GM19193 (cell line): ENCODE measurements around the gene PAX6.

Experiments used
- POLR2A ChIP-seq: IDR thresholded peaks from 4 replicates; pipeline ENCODE4 v1.6.1; 2011; ENCODE audit not compliant: insufficient read depth, insufficient read length; ENCODE audit errors: extremely low read depth

The PAX6 gene

GRCh38 chr11:31806186-31806927, 4.8 kb downstream of the PAX6 start:
- TF ChIP-seq POLR2A = no peak

GRCh38 chr11:31805629-31806185, 5.4 kb downstream of the PAX6 start:
- no peak for TF ChIP-seq POLR2A

- TF ChIP-seq POLR2A = no peak
These were observed 6.0 kb downstream of the PAX6 start for GRCh38 chr11:31805037-31805628.

- no peak for TF ChIP-seq POLR2A
These were observed 6.6 kb downstream of the PAX6 start for GRCh38 chr11:31804312-31805036.

- no peak for TF ChIP-seq POLR2A
These were observed 7.3 kb downstream of the PAX6 start for GRCh38 chr11:31803813-31804311.

GRCh38 chr11:31802990-31803812, 7.9 kb downstream of the PAX6 start:
- TF ChIP-seq POLR2A = no peak

- TF ChIP-seq POLR2A = no peak
These were observed 8.5 kb downstream of the PAX6 start for GRCh38 chr11:31802609-31802989.

- TF ChIP-seq POLR2A = no peak
These were observed 9.0 kb downstream of the PAX6 start for GRCh38 chr11:31802000-31802551.

GRCh38 chr11:31801298-31801702, 9.8 kb downstream of the PAX6 start:
- no peak for TF ChIP-seq POLR2A

- TF ChIP-seq POLR2A = no peak
These were observed 10.5 kb downstream of the PAX6 start for GRCh38 chr11:31800398-31801265.

- TF ChIP-seq POLR2A = no peak
These were observed 11.4 kb downstream of the PAX6 start for GRCh38 chr11:31799435-31800397.
